ENCODE measurements around the gene BLOC1S1. TPM values are rescaled to one million over a fixed set of nuclear protein-coding genes. Genes with fewer than 3 reads are reported as not detected.

BLOC1S1 gene
- total and polyA plus RNA-seq, 9 of the 15 experiments (the other 6 are each of a cell fraction or from before 2014, with no cell fraction given), result 75.2 to 161 (median 98.8) TPM

GRCh38 chr12:55715833-55716581 is at the start of gene BLOC1S1 (continued):
- no peak for TF ChIP-seq ZNF274 (IDR thresholded peaks at IDR 0.05; ENCODE audit: borderline replicate concordance, low read depth, low read length)
- no peak for TF ChIP-seq OTX1 (CRISPR knock-in tag; IDR thresholded peaks at IDR 0.05)
- no peak for TF ChIP-seq BDP1 (IDR thresholded peaks at IDR 0.05; ENCODE audit: insufficient read depth, insufficient read length)
- TF ChIP-seq ERF (CRISPR knock-in tag; IDR thresholded peaks at IDR 0.05), result peak; percentile 91
- TF ChIP-seq WHSC1 (IDR thresholded peaks at IDR 0.05; ENCODE audit: low read length), result no peak
- peak; percentile 45; the same call in 1 of the 2 replicates for TF ChIP-seq ZZZ3 (IDR thresholded peaks at IDR 0.05)
- peak; percentile 100 for TF ChIP-seq USF2 (CRISPR knock-in tag; IDR thresholded peaks at IDR 0.05)
- TF ChIP-seq CBFA2T2 (conservative IDR thresholded peaks at IDR 0.05), result peak; percentile 99
- TF ChIP-seq ASH1L (IDR thresholded peaks at IDR 0.05; ENCODE audit: borderline replicate concordance, low read depth, partially characterized antibody), result peak; percentile 50
- no peak for TF ChIP-seq KLF10 (CRISPR knock-in tag; IDR thresholded peaks at IDR 0.05)
- no peak for TF ChIP-seq EZH2 (IDR thresholded peaks at IDR 0.05; ENCODE audit: borderline replicate concordance, low read depth, low read length)
- peak; percentile 55; the same call in 1 of the 2 replicates for TF ChIP-seq GMEB1 (CRISPR knock-in tag; IDR thresholded peaks at IDR 0.05)
- TF ChIP-seq ZNF282 (CRISPR knock-in tag; IDR thresholded peaks at IDR 0.05), result no peak
- TF ChIP-seq ZNF224 (CRISPR knock-in tag; IDR thresholded peaks at IDR 0.05), result no peak
- TF ChIP-seq ZNF639 (CRISPR knock-in tag; conservative IDR thresholded peaks at IDR 0.05 in 1 of 2, IDR thresholded peaks at IDR 0.05 in 1 of 2), result peak in 1 of 2 experiments; percentile 39; a peak in 1 of 4 replicates
- TF ChIP-seq NKRF (IDR thresholded peaks at IDR 0.05; ENCODE audit: borderline replicate concordance), result peak; percentile 99
- peak in 1 of 2 experiments; percentile 95; a peak in 2 of 4 replicates for TF ChIP-seq KDM4B (IDR thresholded peaks at IDR 0.05; ENCODE audit: borderline replicate concordance in 2 of 2, low read depth in 1 of 2)
- 0 out of 2 replicates have a peak, but pooled peaks have one; percentile 19 for TF ChIP-seq KLF6 (CRISPR knock-in tag; IDR thresholded peaks at IDR 0.05; ENCODE audit: borderline replicate concordance)
- no peak for TF ChIP-seq THAP12 (CRISPR knock-in tag; IDR thresholded peaks at IDR 0.05)
